GM12865 (cell line): ENCODE data around the gene SMPD3.

Source experiments
- DNase-seq: peaks from one replicate; pipeline ENCODE4 v3.0.0; 2010; ENCODE audit warnings: low read depth
- H3K4me3 ChIP-seq: 2 replicates; pipeline ENCODE4 v1.5.1; 2011; ENCODE audit warnings: mild to moderate bottlenecking, low read depth, low read length, control low read depth
- CTCF ChIP-seq: IDR thresholded peaks from 2 replicates; pipeline ENCODE4 v1.5.1; 2011; ENCODE audit warnings: low read length, control low read depth, low read depth, inconsistent platforms; ENCODE audit not compliant: insufficient read depth; ENCODE audit errors: missing control alignments

The SMPD3 gene

GRCh38 chr16:68310774-68311511, 137.4 kb downstream of the SMPD3 start, which contains the start of the genes PRMT7 and SLC7A6OS:
Gene PRMT7 (plus strand): TSS chr16:68311019. CDS start chr16:68315980, 4,961 bp downstream.
Gene SLC7A6OS (minus strand): TSS chr16:68310946. CDS start chr16:68310926, 20 bp downstream.
- no peak for TF ChIP-seq CTCF
- DNase-seq = peak; percentile 95

GRCh38 chr16:68310437-68310773, 137.9 kb downstream of the SMPD3 start:
- no peak for TF ChIP-seq CTCF
- DNase-seq = no peak
- H3K4me3 ChIP-seq = peak overlapping the region; percentile 89

More at GRCh38 chr16:68310774-68311511, 137.4 kb downstream of the SMPD3 start, which contains the start of the genes PRMT7 and SLC7A6OS:
- H3K4me3 ChIP-seq = peak within 1 kb of the TSS; percentile 89

GRCh38 chr16:68309799-68310198, 138.5 kb downstream of the SMPD3 start:
- DNase-seq = peak; percentile 42
- peak overlapping the region; percentile 89 for H3K4me3 ChIP-seq
- no peak for TF ChIP-seq CTCF
